GM21528 (cell line): ENCODE data around the gene TJP3.

Experiments
- ATAC-seq: cut with Tn5 transposase; IDR thresholded peaks from one replicate; pipeline ENCODE4 v1.9.1; 2021; ENCODE audit warnings: mild to moderate bottlenecking, moderate library complexity; ENCODE audit not compliant: unreplicated experiment, low FRiP score

Gene TJP3

GRCh38 chr19:3778104-3778867 is 70.1 kb downstream of the TJP3 start:
- ATAC-seq, result no peak

- no peak for ATAC-seq
Observed at GRCh38 chr19:3778899-3779723, 70.9 kb downstream of the TJP3 start.

GRCh38 chr19:3780786-3781304 is 72.7 kb downstream of the TJP3 start:
- ATAC-seq, result no peak

DNA sequence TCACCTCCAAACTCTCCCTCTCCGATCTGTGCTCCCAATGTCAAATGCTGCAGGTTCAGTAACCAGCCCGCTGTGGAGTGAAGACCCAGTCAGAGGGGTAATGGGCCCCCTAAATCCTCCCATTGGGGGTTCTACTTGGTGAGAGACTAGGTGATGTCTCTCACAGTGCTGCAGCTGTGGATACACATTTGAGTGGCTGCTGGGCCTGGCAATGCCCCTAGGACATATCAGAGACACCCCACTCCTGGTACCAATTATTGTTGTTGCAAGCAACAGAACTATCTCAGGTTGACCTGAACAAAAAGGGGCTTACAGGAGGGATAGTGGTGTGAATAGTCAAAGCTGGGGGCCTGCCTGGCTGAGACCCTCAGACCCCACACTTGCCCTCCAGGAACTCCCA is 73.4 kb downstream of the TJP3 start:
- ATAC-seq, result no peak

DNA sequence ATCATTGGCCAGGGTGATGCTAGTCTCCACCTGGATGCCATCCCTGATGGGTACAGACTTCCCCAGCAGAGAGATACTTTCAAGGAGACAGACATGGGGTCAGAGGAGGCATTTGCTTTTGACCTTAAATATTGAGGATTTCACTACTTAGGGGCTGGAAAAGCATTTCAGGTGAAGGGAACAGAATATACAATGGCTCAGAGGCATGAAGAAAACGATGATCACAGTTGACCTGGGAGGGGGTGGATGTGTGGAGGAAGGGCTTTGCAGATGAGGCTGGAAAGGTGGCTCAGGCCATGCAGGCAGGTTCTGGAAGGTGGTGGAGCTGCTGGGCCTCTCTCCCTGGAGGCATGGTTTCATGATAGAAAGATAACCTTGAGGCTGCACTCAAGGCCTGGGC is 74.1 kb downstream of the TJP3 start:
- ATAC-seq, result no peak

GRCh38 chr19:3782903-3783302 is 74.7 kb downstream of the TJP3 start:
- no peak for ATAC-seq

DNA sequence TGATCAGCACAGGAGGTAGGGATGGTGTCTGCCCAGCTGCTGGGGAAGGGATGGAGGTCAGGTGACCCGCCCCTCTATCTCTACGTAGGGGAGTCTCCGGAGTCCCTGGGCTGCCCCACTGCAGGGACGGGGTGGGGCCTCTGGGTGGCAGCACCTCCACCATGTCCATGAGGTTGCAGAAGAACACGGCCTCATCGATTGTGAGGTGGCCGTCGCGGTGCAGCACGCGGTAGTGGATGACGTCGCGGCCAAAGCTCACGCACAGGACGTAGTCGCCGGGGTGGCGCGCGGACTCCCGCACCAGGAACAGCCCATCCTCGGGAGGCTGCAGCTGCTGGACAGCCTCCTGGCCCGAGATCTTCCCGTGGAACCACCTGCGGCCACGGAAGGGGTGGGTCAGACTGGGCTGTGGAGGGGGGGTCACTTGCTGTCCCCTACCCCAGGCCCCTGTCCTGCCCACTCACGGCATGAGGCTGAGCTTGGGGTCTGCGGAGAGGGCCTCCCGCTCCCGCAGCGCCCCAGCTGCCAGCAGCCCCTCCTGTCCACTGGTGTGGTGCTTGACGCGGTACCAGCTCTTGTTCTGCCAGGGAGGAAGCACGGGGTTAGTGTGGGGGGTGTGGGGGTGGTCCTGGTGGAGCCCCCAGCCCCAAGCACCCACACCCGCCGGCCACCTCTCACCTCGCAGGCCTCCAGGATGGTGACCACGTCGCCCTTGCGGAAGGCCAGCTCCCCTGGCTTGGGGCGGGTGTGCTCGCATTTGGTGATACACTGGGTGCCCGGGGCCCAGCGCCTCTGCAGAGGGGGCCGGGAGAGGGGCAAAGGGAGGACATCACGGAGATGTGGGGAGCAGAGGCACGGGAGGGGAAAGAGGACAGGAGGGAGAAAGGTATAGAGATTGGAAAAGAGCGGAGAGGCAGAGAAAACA is 75.7 kb downstream of the TJP3 start:
- no peak for ATAC-seq

GRCh38 chr19:3784607-3785450 is 76.6 kb downstream of the TJP3 start:
- no peak for ATAC-seq

- ATAC-seq, result no peak
Observed at GRCh38 chr19:3785451-3785937, 77.3 kb downstream of the TJP3 start.

GRCh38 chr19:3785938-3786824 is 78.0 kb downstream of the TJP3 start, which contains the start of gene MATK:
Gene MATK (minus strand): TSS chr19:3786381. CDS start chr19:3785135, 1,246 bp downstream.
- ATAC-seq, result no peak

- no peak for ATAC-seq
Observed at GRCh38 chr19:3788996-3789778, 81.0 kb downstream of the TJP3 start.

GRCh38 chr19:3790209-3790734 is 82.1 kb downstream of the TJP3 start:
- ATAC-seq, result no peak

DNA sequence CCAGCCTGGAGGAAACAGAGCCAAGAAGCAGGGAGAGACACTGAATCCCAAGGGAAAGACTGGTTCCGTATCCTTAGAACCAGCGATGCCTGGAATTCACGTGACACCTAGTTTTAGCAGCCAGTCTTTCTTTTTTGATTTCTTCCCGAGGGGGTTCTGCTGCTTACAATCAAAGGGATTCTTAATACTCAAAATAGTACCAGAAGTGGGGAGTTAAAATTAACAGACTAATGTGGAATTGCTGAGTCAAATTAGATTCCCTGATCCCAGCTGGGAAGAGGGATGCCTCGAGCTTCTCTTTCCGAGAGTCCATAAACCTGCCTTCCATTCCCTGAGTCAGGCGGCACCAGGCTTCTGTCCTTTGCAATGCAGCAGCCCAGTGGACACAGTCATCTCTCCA is 82.8 kb downstream of the TJP3 start:
- no peak for ATAC-seq

DNA sequence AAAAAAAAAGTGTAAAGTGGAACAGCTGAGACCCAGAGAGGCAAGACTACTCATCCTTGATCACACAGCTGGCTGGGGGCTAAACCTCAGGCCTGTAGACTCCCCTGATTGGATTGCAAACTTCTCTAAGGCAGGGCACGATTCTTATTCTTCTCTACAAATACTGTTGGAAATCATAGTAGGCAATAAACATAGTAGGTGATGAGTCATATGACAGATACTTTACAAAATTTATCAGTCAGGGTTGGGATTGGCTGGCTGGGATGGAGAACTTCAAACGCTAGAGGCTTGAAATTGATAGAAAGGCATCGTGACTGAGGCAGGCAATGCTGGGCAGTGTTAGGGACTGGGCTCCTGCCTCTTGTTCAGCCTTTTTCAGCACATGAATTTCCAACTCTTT is 83.9 kb downstream of the TJP3 start:
- ATAC-seq, result no peak

DNA sequence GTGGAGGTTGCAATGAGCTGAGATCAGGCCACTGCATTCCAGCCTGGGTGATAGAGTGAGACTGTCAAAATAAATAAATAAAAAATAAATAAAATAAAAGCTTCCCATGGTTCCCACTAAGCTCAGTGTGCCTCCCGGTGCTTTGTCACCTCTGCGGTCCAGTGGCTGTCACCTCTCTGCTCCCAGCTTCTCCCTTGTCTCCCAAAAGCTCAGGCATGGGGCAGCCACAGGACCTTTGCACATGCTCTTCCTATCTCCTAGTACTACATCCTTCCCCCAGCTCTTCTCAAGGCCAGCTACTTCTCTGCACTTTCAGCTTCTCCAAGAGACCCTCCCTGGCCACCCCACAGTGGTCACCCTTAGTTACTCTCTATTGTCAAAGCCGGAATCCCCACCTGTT is 85.6 kb downstream of the TJP3 start:
- no peak for ATAC-seq

DNA sequence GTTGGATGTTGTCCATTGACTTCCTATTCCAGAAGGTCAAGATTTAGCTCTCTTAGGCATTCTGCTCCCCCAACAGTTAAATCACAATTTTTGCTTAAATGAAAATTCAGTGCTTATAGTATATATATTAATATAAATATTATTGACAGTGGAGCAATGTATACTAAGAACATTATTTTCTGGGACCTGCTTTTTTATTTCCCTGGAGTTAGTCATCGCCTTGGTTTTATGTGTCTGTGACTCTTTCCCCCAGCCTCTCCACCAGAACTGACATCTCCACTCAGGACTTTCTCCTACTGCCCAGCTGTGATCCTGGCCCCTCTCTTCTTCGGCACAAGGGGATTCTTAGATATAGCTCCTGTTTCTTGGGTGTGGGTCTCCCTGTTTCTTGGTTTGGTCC is 88.2 kb downstream of the TJP3 start:
- ATAC-seq, result no peak

GRCh38 chr19:3798137-3798536 is 90.0 kb downstream of the TJP3 start:
- ATAC-seq, result no peak
